DND-41 (cell line): ENCODE data around the gene OSBPL10.
"Not testable (repeated sequence)": the region's sequence is repeated elsewhere in the genome, so short reads cannot be mapped to it uniquely, and the experiment has no call there.

ENCODE experiments used
- ATAC-seq: fragments of 200-7000 bp; cut with Tn5 transposase; 3 replicates; pipeline ENCODE4 v1.9.1; 2021; ENCODE audit warnings: low read depth; ENCODE audit not compliant: insufficient read depth
- DNase-seq: peaks from one replicate; pipeline ENCODE4 v3.0.0-alpha.2; 2020
- H2AFZ ChIP-seq: 2 replicates; pipeline ENCODE4 v1.6.0; 2012; ENCODE audit warnings: low read depth, low read length
- H3K27ac ChIP-seq: 2 replicates; pipeline ENCODE4 v1.5.1; 2012; ENCODE audit warnings: low read length, inconsistent platforms
- H3K27me3 ChIP-seq: fragments of 200-600 bp; sonication (generic); 2 replicates; pipeline ENCODE4 v1.6.0; 2012; ENCODE audit warnings: low read length, mild to moderate bottlenecking, inconsistent platforms; ENCODE audit not compliant: insufficient read depth, poor library complexity
- H3K36me3 ChIP-seq: 2 replicates; pipeline ENCODE4 v1.5.1; 2012; ENCODE audit warnings: low read length, inconsistent platforms; ENCODE audit not compliant: insufficient read depth
- H3K4me1 ChIP-seq: 2 replicates; pipeline ENCODE4 v1.5.1; 2012; ENCODE audit warnings: mild to moderate bottlenecking, low read length; ENCODE audit not compliant: insufficient read depth
- H3K4me2 ChIP-seq: 2 replicates; pipeline ENCODE4 v1.6.0; 2012; ENCODE audit warnings: mild to moderate bottlenecking, moderate library complexity, low read length, inconsistent platforms; ENCODE audit not compliant: insufficient read depth
- H3K4me3 ChIP-seq, 2 experiments: fragments of 200-600 bp in 1 of 2; shearing (Covaris generic) in 1 of 2; 2 replicates each; pipeline ENCODE4 v1.5.1; 2012 to 2016; ENCODE audit warnings: inconsistent platforms in 2 of 2, low read length in 2 of 2, mild to moderate bottlenecking in 2 of 2, low read depth in 1 of 2, moderate library complexity in 1 of 2
- H3K79me2 ChIP-seq: 2 replicates; pipeline ENCODE4 v1.6.0; 2012; ENCODE audit warnings: low read length, inconsistent platforms; ENCODE audit not compliant: insufficient read depth
- H3K9ac ChIP-seq: 2 replicates; pipeline ENCODE4 v1.6.0; 2012; ENCODE audit warnings: low read depth, mild to moderate bottlenecking, inconsistent platforms, low read length, moderate library complexity
- H3K9me3 ChIP-seq: 2 replicates; pipeline ENCODE4 v1.5.1; 2012; ENCODE audit warnings: low read length, moderate library complexity, mild to moderate bottlenecking, inconsistent platforms; ENCODE audit not compliant: insufficient read depth, severe bottlenecking
- H4K20me1 ChIP-seq: 2 replicates; pipeline ENCODE4 v1.6.0; 2012; ENCODE audit warnings: low read length; ENCODE audit not compliant: insufficient read depth
- CTCF ChIP-seq: IDR thresholded peaks from 2 replicates; pipeline ENCODE4 v1.5.1; 2012; ENCODE audit warnings: borderline replicate concordance, low read length, moderate library complexity, mild to moderate bottlenecking; ENCODE audit not compliant: poor library complexity, severe bottlenecking; ENCODE audit errors: extremely low read depth
- EZH2 ChIP-seq: IDR thresholded peaks from 3 replicates; pipeline ENCODE4 v1.6.1; 2012; ENCODE audit warnings: borderline replicate concordance, low read depth, mild to moderate bottlenecking, moderate library complexity, low read length, inconsistent platforms; ENCODE audit not compliant: severe bottlenecking

The OSBPL10 gene

GRCh38 chr3:31873254-31873820 is 107.7 kb downstream of the OSBPL10 start:
- no peak for TF ChIP-seq EZH2
- TF ChIP-seq CTCF, result no peak
- H3K79me2 ChIP-seq, result no peaks in the 10 kb centered on the region
- DNase-seq (no peak), ATAC-seq (no peak)
- no peaks in the 10 kb centered on the region for H3K9me3 ChIP-seq
- no peak overlapping the region for H2AFZ ChIP-seq
- no peak overlapping the region for H3K4me2 ChIP-seq
- no peak overlapping the region for H3K9ac ChIP-seq
- H3K4me3 ChIP-seq, result no peak overlapping the region
- no peaks in the 10 kb centered on the region for H3K36me3 ChIP-seq
- H3K4me1 ChIP-seq, result no peaks in the 10 kb centered on the region
- no peaks in the 10 kb centered on the region for H3K27me3 ChIP-seq
- no peak overlapping the region for H3K27ac ChIP-seq
- no peaks in the 10 kb centered on the region for H4K20me1 ChIP-seq

GRCh38 chr3:31871939-31872507 is 109.0 kb downstream of the OSBPL10 start:
- Histone ChIP-seq H3K9me3 (no peaks in the 10 kb centered on the region), H3K27me3 (no peaks in the 10 kb centered on the region), H4K20me1 (no peaks in the 10 kb centered on the region), H3K79me2 (no peaks in the 10 kb centered on the region), H3K4me3 (no peak overlapping the region), H2AFZ (0 out of 2 replicates have a peak overlapping the region, but pooled peaks have one; percentile 12), H3K27ac (no peak overlapping the region), H3K4me1 (no peaks in the 10 kb centered on the region), H3K36me3 (no peaks in the 10 kb centered on the region), H3K4me2 (no peak overlapping the region), H3K9ac (no peak overlapping the region)
- no peak for DNase-seq
- no peak for TF ChIP-seq EZH2
- no peak for TF ChIP-seq CTCF
- ATAC-seq, result no peak

GRCh38 chr3:31870111-31870510 is 111.0 kb downstream of the OSBPL10 start:
- not testable (repeated sequence) for DNase-seq, H3K36me3 ChIP-seq, H4K20me1 ChIP-seq, ATAC-seq, H3K9me3 ChIP-seq, H3K27ac ChIP-seq, H3K4me2 ChIP-seq, H2AFZ ChIP-seq, H3K27me3 ChIP-seq, H3K4me3 ChIP-seq, H3K79me2 ChIP-seq, H3K4me1 ChIP-seq, H3K9ac ChIP-seq

- DNase-seq (no peak), ATAC-seq (no peak)
- TF ChIP-seq CTCF (no peak), EZH2 (no peak)
- Histone ChIP-seq H3K79me2 (no peaks in the 10 kb centered on the region), H4K20me1 (no peaks in the 10 kb centered on the region), H3K4me1 (no peaks in the 10 kb centered on the region), H3K9ac (no peak overlapping the region), H3K27ac (no peak overlapping the region), H2AFZ (no peak overlapping the region), H3K4me2 (no peak overlapping the region), H3K9me3 (no peaks in the 10 kb centered on the region), H3K4me3 (no peak overlapping the region), H3K36me3 (no peaks in the 10 kb centered on the region), H3K27me3 (no peaks in the 10 kb centered on the region)
Observed at GRCh38 chr3:31868236-31868635, 112.8 kb downstream of the OSBPL10 start.
